Upper lobe of left lung (tissue), 6 donors: ENCODE data around the gene RDH12. TPM values are rescaled to one million over a fixed set of nuclear protein-coding genes. Genes with fewer than 3 reads are reported as not detected.
A peak's percentile ranks its signal among the peaks of the same experiment; 100 is the strongest.

ENCODE experiments used
- ATAC-seq, 2 donors: fragments of 200-7000 bp; cut with Tn5 transposase; one replicate each; pipeline ENCODE4 v1.9.1; 2022; ENCODE audit warnings: mild to moderate bottlenecking in 2 of 2, moderate library complexity in 2 of 2; ENCODE audit not compliant: low FRiP score in 2 of 2
- DNase-seq, 2 donors: peaks; one replicate each; pipeline ENCODE4 v3.0.0-alpha.2; 2019 to 2020
- H3K27ac ChIP-seq, 4 donors: fragments of 200-600 bp; sonication (generic); one replicate each; pipeline ENCODE4 v1.5.1; 2016 to 2019
- H3K27me3 ChIP-seq, 4 donors: fragments of 200-600 bp; sonication (generic); one replicate each; pipeline ENCODE4 v1.5.1; 2017 to 2019
- H3K36me3 ChIP-seq, 4 donors: fragments of 200-600 bp; sonication (generic); one replicate each; pipeline ENCODE4 v1.5.1; 2016 to 2019
- H3K4me1 ChIP-seq, 4 donors: fragments of 200-600 bp; sonication (generic); one replicate each; pipeline ENCODE4 v1.5.1; 2018 to 2019
- H3K4me3 ChIP-seq, 4 donors: fragments of 200-600 bp; sonication (generic); one replicate each; pipeline ENCODE4 v1.5.1; 2017 to 2019; ENCODE audit warnings: mild to moderate bottlenecking in 2 of 4, moderate library complexity in 1 of 4
- H3K9me3 ChIP-seq, 4 donors: fragments of 200-600 bp; sonication (generic); one replicate each; pipeline ENCODE4 v1.5.1; 2018 to 2019
- EP300 ChIP-seq, 4 donors: sonication (generic); formaldehyde crosslinking; IDR thresholded peaks; one replicate each; pipeline ENCODE4 v1.5.1; 2017; ENCODE audit warnings: antibody characterized with exemption in 4 of 4, control low read depth in 2 of 4
- POLR2A ChIP-seq, 4 donors: fragments of 450-650 bp; IDR thresholded peaks; one replicate each; pipeline ENCODE4 v1.5.1; 2016 to 2017; ENCODE audit warnings: antibody characterized with exemption in 4 of 4, mild to moderate bottlenecking in 2 of 4
- POLR2AphosphoS5 ChIP-seq, 2 donors: sonication (generic); formaldehyde crosslinking; IDR thresholded peaks; one replicate each; pipeline ENCODE4 v1.5.1; 2017; ENCODE audit warnings: antibody characterized with exemption in 2 of 2
- WGBS, 2 donors: methylation state at CpG; one replicate each; pipeline ENCODE4 v1.1.5; 2017 to 2018; 5-methylcytosine and 5-hydroxymethylcytosine counted together
- total RNA-seq, 6 donors: library from RNA; depleted of rRNA in 4 of 6; stranded (reverse); fragments of >200 nt in 4 of 6; gene quantifications; one replicate each; pipeline versions ENCODE4 v1.1.0 to v1.2.1, GENCODE V29; 2016 to 2021
- TF ChIP-seq, protein P1 (sequence below), 6 experiments: fragments of 450-650 bp in 4 of 6; fragments of 200-600 bp in 2 of 6; sonication (generic) in 2 of 6; IDR thresholded peaks; one replicate each; pipeline ENCODE4 v1.5.1; 2016 to 2019; ENCODE audit warnings: antibody characterized with exemption in 6 of 6
- donor health status: DM: no; HTN: no; CAD: no; lungs with moderate emphysema.
- donor health status: DM: no; HTN: yes; CAD: no; lungs with severe emphysema.

Gene RDH12
- total RNA-seq, 6 donors from 2014 or later, result 0.17 to 0.40 (median 0.39) TPM; not detected in 3

DNA sequence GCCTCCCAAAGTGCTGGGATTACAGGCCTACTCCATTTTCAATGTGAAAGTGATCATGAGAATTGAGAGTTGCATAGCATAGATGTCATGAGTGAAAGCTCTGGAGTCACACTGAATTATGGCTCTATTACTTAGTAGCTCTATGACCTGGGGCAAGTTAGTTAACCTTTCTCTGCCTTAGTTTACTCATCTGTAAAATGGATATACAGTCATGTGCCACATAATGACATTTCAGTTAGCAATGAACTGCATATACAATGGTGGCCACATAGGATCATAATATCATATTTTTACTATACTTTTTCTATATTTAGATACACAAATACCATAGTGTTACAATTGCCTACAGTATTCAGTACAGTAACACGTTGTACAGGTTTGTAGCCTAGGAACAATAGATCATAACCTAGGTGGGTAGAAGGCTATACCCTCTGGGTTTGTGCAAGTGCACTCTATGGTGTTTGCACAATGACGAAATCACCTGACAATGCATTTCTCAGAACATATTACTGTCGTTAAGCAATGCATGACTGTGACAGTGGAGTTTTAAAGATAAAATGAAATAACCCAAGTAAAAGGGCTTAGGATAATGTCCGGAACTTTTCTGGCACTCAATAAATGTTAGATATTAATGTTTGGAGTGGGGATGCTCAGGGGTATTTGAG lies 61.6 kb downstream of the RDH12 start:
- DNase-seq, result peak in 1 of 2 donors; percentile 27

DNA sequence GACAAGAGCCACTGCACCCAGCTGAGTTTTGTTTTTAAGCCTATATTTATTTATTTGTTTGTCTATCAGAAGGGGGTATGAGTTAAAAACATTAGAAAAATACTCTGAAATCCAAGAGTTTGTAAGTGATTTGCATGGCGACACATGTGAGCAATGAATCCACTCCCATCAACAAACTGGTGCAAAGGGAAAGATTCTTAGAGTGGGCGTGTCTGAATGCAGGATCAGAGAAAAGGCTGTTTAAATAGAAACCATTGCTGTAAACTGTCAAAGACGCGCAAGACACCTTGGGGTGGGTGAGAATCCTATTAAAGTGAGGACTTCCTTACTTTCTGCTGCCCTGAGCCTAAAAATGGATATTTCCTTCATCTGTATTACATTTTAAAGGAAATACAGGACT lies 62.8 kb downstream of the RDH12 start:
- Histone ChIP-seq H3K27ac (no peak overlapping the region), H3K36me3 (peaks cover 21 to 94% (median 71%) of the 10 kb centered on the region in 4 donors), H3K27me3 (no peaks in the 10 kb centered on the region), H3K4me1 (peaks cover 0 to 13% (median 2%) of the 10 kb centered on the region in 4 donors), H3K4me3 (no peak overlapping the region), H3K9me3 (no peaks in the 10 kb centered on the region)
- ATAC-seq (no peak), DNase-seq (no peak)
- 89 to 96% methylated on average over 4 of the region's 4 CpGs for WGBS, 2 donors
- TF ChIP-seq, protein P1, sequence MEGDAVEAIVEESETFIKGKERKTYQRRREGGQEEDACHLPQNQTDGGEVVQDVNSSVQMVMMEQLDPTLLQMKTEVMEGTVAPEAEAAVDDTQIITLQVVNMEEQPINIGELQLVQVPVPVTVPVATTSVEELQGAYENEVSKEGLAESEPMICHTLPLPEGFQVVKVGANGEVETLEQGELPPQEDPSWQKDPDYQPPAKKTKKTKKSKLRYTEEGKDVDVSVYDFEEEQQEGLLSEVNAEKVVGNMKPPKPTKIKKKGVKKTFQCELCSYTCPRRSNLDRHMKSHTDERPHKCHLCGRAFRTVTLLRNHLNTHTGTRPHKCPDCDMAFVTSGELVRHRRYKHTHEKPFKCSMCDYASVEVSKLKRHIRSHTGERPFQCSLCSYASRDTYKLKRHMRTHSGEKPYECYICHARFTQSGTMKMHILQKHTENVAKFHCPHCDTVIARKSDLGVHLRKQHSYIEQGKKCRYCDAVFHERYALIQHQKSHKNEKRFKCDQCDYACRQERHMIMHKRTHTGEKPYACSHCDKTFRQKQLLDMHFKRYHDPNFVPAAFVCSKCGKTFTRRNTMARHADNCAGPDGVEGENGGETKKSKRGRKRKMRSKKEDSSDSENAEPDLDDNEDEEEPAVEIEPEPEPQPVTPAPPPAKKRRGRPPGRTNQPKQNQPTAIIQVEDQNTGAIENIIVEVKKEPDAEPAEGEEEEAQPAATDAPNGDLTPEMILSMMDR (IDR thresholded peaks at IDR 0.05), result no peak

More for the DNA sequence above, 61.6 kb downstream of the RDH12 start:
- H3K27me3 ChIP-seq, result no peaks in the 10 kb centered on the region
- peak; percentile 38 to 55 for ATAC-seq
- peaks cover 10 to 82% (median 60%) of the 10 kb centered on the region in 4 donors for H3K36me3 ChIP-seq
- 59 to 62% methylated on average over 4 of the region's 4 CpGs for WGBS, 2 donors
- TF ChIP-seq POLR2AphosphoS5 (IDR thresholded peaks at IDR 0.05), result no peak
- TF ChIP-seq EP300 (IDR thresholded peaks at IDR 0.05), result peak in 1 of 4 donors; percentile 38
- no peak overlapping the region for H3K4me3 ChIP-seq
- no peaks in the 10 kb centered on the region for H3K9me3 ChIP-seq
- peaks cover 0 to 13% (median 2%) of the 10 kb centered on the region in 4 donors for H3K4me1 ChIP-seq
- peak overlapping the region in 1 of 4 donors; percentile 67 for H3K27ac ChIP-seq

DNA sequence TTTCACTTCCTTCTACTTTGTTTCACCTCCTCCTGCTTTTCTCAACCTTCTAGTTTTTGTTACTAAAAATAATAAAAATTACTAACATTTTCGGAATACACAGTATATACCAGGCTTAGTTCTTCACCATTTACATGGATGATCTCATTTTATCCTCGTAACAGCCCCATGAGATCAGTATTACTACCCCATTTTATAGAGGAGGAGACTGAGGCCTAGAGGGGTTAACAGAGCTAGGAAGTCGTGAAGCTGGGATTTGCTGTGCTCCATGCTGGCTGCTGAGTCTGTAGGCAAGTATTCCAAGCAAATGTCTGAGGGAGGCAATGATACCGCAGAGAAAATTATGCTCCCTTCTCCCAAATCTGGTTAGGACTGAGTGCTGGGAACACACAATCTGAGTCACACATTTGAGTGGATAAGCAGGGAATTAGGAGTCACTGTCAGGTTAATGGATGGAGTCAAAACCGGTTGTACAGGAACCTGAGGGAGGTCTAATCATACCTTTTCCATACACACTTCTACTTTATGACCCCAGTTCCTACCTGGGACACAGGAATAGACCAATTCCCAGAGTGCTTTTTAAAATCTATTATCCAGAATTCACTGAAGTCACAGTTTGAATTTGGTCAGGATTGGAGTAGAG lies 63.6 kb downstream of the RDH12 start:
- 84 to 86% methylated on average over 5 of the region's 5 CpGs for WGBS, 2 donors
- TF ChIP-seq, protein P1 (IDR thresholded peaks at IDR 0.05), result no peak
- TF ChIP-seq EP300 (IDR thresholded peaks at IDR 0.05) (no peak), POLR2AphosphoS5 (IDR thresholded peaks at IDR 0.05) (no peak), POLR2A (IDR thresholded peaks at IDR 0.05) (no peak)
- Histone ChIP-seq H3K4me3 (no peak overlapping the region), H3K9me3 (no peaks in the 10 kb centered on the region), H3K27me3 (no peaks in the 10 kb centered on the region), H3K27ac (peak overlapping the region in 1 of 4 donors; percentile 59), H3K36me3 (peaks cover 21 to 89% (median 70%) of the 10 kb centered on the region in 4 donors), H3K4me1 (peaks cover 0 to 13% (median 2%) of the 10 kb centered on the region in 4 donors)
- DNase-seq (no peak), ATAC-seq (no peak)

DNA sequence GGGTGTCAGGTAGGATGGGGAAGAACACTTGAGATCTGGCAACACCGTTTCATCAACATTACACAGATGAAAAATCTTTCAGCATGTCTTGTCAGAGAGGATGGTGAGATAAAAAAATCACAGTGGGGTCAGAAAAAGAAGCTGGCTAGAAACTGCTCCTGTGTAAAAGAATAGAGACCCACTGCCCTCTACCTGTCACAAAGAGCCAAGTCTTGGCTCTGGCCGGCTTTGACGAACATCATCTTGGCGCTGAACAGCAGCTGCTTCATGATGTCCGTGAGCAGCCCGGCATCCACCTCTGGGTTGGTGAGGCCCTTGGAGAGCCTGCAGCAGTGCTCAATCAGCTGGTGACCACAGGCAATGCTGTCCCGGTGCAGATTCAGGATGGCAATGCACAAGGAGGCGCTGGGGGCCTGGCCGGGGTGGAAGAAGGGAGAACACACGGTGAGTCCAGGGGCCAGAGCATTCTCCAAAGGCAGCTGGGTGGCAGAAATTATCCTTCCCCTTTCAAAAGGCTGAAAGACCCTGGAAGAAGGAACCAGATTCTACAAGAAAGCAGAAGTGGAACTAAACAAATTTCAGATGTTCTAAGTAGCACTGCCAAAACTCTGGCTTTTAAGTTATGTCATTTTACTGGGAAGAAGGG lies 64.5 kb downstream of the RDH12 start:
- H3K4me1 ChIP-seq, result peaks cover 0 to 13% (median 2%) of the 10 kb centered on the region in 4 donors
- TF ChIP-seq, protein P1 (IDR thresholded peaks at IDR 0.05), result no peak
- TF ChIP-seq POLR2AphosphoS5 (IDR thresholded peaks at IDR 0.05) (no peak), POLR2A (IDR thresholded peaks at IDR 0.05) (no peak), EP300 (IDR thresholded peaks at IDR 0.05) (no peak)
- H3K9me3 ChIP-seq, result no peaks in the 10 kb centered on the region
- H3K4me3 ChIP-seq, result no peak overlapping the region
- DNase-seq (peak; percentile 23 to 45), ATAC-seq (peak; percentile 15 to 78)
- 68 to 80% methylated on average over 9 to 10 of the region's 10 CpGs for WGBS, 2 donors
- H3K36me3 ChIP-seq, result peaks cover 19 to 87% (median 69%) of the 10 kb centered on the region in 4 donors
- peak overlapping the region in 1 of 4 donors; percentile 59 for H3K27ac ChIP-seq
- no peaks in the 10 kb centered on the region for H3K27me3 ChIP-seq

DNA sequence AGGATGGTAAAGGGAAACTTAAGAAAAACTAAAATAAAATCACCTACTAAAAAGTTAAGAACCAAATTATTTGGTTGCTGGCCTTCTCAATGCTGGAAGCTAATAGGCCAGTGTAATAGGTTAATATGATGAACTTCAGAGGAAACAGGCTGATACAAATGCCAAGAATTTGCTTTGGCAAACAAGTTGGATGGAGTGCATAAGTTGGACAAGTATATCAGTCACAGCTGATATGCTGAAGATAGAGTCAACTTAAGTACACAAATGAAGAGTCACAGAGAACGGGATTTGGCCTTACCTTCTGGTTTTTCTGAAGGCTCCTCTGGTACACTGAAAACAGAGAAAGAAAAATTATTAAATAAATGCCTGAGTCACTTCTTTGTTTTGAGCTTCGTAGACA lies 66.5 kb downstream of the RDH12 start:
- WGBS, 2 donors, result 68 to 71% methylated on average over 2 of the region's 2 CpGs
- no peak for DNase-seq
- TF ChIP-seq EP300 (IDR thresholded peaks at IDR 0.05) (no peak), POLR2A (IDR thresholded peaks at IDR 0.05) (no peak)
- no peaks in the 10 kb centered on the region for H3K27me3 ChIP-seq
- H3K4me3 ChIP-seq, result no peak overlapping the region
- H3K27ac ChIP-seq, result no peak overlapping the region
- H3K9me3 ChIP-seq, result no peaks in the 10 kb centered on the region
- ATAC-seq, result no peak
- H3K36me3 ChIP-seq, result peaks cover 30 to 92% (median 74%) of the 10 kb centered on the region in 4 donors
- peaks cover 0 to 12% (median 1%) of the 10 kb centered on the region in 4 donors for H3K4me1 ChIP-seq
